BJ (cell line): ENCODE measurements around the gene COL19A1. TPM values are rescaled to one million over a fixed set of nuclear protein-coding genes. Genes with fewer than 3 reads are reported as not detected.

ENCODE experiments used
- CTCF ChIA-PET: fragments of 350-600 bp; formaldehyde crosslinking; extraction: SDS; loops from one replicate; lab custom pipeline; 2021; ENCODE audit warnings: antibody characterized with exemption, inconsistent platforms; lab: Yijun Ruan, JAX
- POLR2A ChIA-PET: fragments of 300-600 bp; sonication (Branson Sonifier 250); formaldehyde crosslinking; extraction: SDS; loops from one replicate; lab custom pipeline; 2021; ENCODE audit warnings: antibody characterized with exemption; lab: Charles Lee
- DNase-seq: peaks from one replicate; pipeline ENCODE4 v3.0.0-alpha.2; 2011; ENCODE audit warnings: low read depth
- H3K27me3 ChIP-seq: 2 replicates; pipeline ENCODE4 v1.6.0; 2011; ENCODE audit warnings: low read length; ENCODE audit not compliant: control insufficient read depth, insufficient read depth
- H3K36me3 ChIP-seq: 2 replicates; pipeline ENCODE4 v1.5.1; 2011; ENCODE audit warnings: low read length; ENCODE audit not compliant: control insufficient read depth, insufficient read depth
- H3K4me3 ChIP-seq: 2 replicates; pipeline ENCODE4 v1.5.1; 2011; ENCODE audit warnings: low read depth, mild to moderate bottlenecking, control low read depth, low read length
- CTCF ChIP-seq: IDR thresholded peaks from 2 replicates; pipeline ENCODE4 v1.5.1; 2011; ENCODE audit warnings: low read depth, mild to moderate bottlenecking, control low read depth, inconsistent platforms, low read length, moderate library complexity; ENCODE audit not compliant: insufficient read depth
- polyA plus RNA-seq: library from polyadenylated mRNA; depleted of rRNA; stranded (reverse); fragments of >200 nt; gene quantifications from 2 replicates; pipeline ENCODE4 v1.2.3, GENCODE V29; 2011

COL19A1 gene
- polyA plus RNA-seq, 1 experiment = 0.11 TPM

- ChIA-PET CTCF (no interaction called here), POLR2A (no interaction called here)
- Histone ChIP-seq H3K27me3 (no peaks in the 10 kb centered on the region), H3K4me3 (no peak overlapping the region), H3K36me3 (no peaks in the 10 kb centered on the region)
- TF ChIP-seq CTCF = no peak
- DNase-seq = no peak
These were observed 220.4 kb downstream of the COL19A1 start for GRCh38 chr6:70086806-70087205.

- Histone ChIP-seq H3K4me3 (no peak overlapping the region), H3K27me3 (no peaks in the 10 kb centered on the region), H3K36me3 (no peaks in the 10 kb centered on the region)
- ChIA-PET CTCF (no interaction called here), POLR2A (no interaction called here)
- DNase-seq = no peak
- no peak for TF ChIP-seq CTCF
These were observed 227.8 kb downstream of the COL19A1 start for GRCh38 chr6:70094156-70094555.

- CTCF ChIA-PET = no interaction called here
- POLR2A ChIA-PET = no interaction called here
- Histone ChIP-seq H3K27me3 (no peaks in the 10 kb centered on the region), H3K4me3 (no peak overlapping the region), H3K36me3 (no peaks in the 10 kb centered on the region)
- no peak for TF ChIP-seq CTCF
- no peak for DNase-seq
These were observed 233.4 kb downstream of the COL19A1 start for GRCh38 chr6:70099732-70100131.

- Histone ChIP-seq H3K36me3 (no peaks in the 10 kb centered on the region), H3K4me3 (no peak overlapping the region), H3K27me3 (no peaks in the 10 kb centered on the region)
- no peak for DNase-seq
- CTCF ChIA-PET = interaction anchor here (0.6 to 1.8 kb wide), 6 partner anchors 13 to 922 kb away, joined by 3 to 4 read pairs (median 3); no protein-coding TSS in a partner anchor
- POLR2A ChIA-PET = no interaction called here
- TF ChIP-seq CTCF = peak; percentile 49
These were observed 237.4 kb downstream of the COL19A1 start for GRCh38 chr6:70103798-70104197.

- CTCF ChIA-PET = interaction anchor here (0.6 to 3.2 kb wide), 6 partner anchors 10 to 375 kb away, joined by 3 to 19 read pairs (median 6); no protein-coding TSS in a partner anchor
These were observed 241.7 kb downstream of the COL19A1 start for GRCh38 chr6:70107852-70108629.

More at GRCh38 chr6:70107852-70108629, 241.7 kb downstream of the COL19A1 start:
- H3K4me3 ChIP-seq = no peak overlapping the region
- H3K36me3 ChIP-seq = no peaks in the 10 kb centered on the region
- H3K27me3 ChIP-seq = no peaks in the 10 kb centered on the region
- DNase-seq = no peak
- peak; percentile 68 for TF ChIP-seq CTCF
- POLR2A ChIA-PET = no interaction called here
